H1 (cell line): Measurements from ENCODE around the gene ITPKC. TPM values are rescaled to one million over a fixed set of nuclear protein-coding genes. Genes with fewer than 3 reads are reported as not detected.

Experiments used
- CTCF ChIA-PET: fragments of 300-600 bp; sonication (Branson Sonifier 250); formaldehyde crosslinking; loops from one replicate; lab custom pipeline; 2021; ENCODE audit not compliant: partially characterized antibody; lab: Charles Lee
- POLR2A ChIA-PET: fragments of 300-600 bp; sonication (Branson Sonifier 250); formaldehyde crosslinking; loops from one replicate; lab custom pipeline; 2021; ENCODE audit warnings: inconsistent platforms; ENCODE audit not compliant: partially characterized antibody; lab: Charles Lee
- DNase-seq, 2 experiments: peaks; one replicate each; pipeline versions ENCODE4 v3.0.0 to v3.0.0-alpha.2; 2010 to 2022; ENCODE audit warnings: low spot score in 2 of 2, low read depth in 1 of 2, mixed read lengths in 1 of 2
- FAIRE-seq: peaks from 2 replicates; lab custom pipeline; 2011; peaks lifted over from hg19 to GRCh38; lab: Jason Lieb, UNC
- H2AFZ ChIP-seq: 2 replicates; pipeline ENCODE4 v1.8.1; 2012; ENCODE audit warnings: low read length, inconsistent platforms
- H2AK5ac ChIP-seq: 2 replicates; pipeline ENCODE4 v1.6.1; 2013; ENCODE audit warnings: low read depth, low read length
- H2BK120ac ChIP-seq: replicated peaks from 2 replicates; pipeline ENCODE3; 2013; ENCODE audit warnings: low read depth, low read length, inconsistent platforms
- H2BK12ac ChIP-seq: 2 replicates; pipeline ENCODE4 v1.6.1; 2013; ENCODE audit warnings: low read depth, low read length
- H2BK15ac ChIP-seq: 2 replicates; pipeline ENCODE4 v1.6.1; 2013; ENCODE audit warnings: low read length
- H2BK20ac ChIP-seq: 2 replicates; pipeline ENCODE4 v1.6.1; 2013; ENCODE audit warnings: low read length
- H2BK5ac ChIP-seq: 2 replicates; pipeline ENCODE4 v1.6.1; 2013; ENCODE audit warnings: low read depth, low read length
- H3K14ac ChIP-seq: 2 replicates; pipeline ENCODE4 v1.6.1; 2013; ENCODE audit warnings: inconsistent platforms; ENCODE audit not compliant: insufficient read length
- H3K18ac ChIP-seq: 2 replicates; pipeline ENCODE4 v1.6.1; 2013; ENCODE audit warnings: low read length; ENCODE audit errors: extremely low read depth
- H3K23ac ChIP-seq: 2 replicates; pipeline ENCODE4 v1.6.1; 2013; ENCODE audit warnings: inconsistent platforms; ENCODE audit not compliant: insufficient read length
- H3K23me2 ChIP-seq: 2 replicates; pipeline ENCODE4 v1.6.1; 2013; ENCODE audit warnings: low read depth, low read length
- H3K27ac ChIP-seq: 2 replicates; pipeline ENCODE4 v1.6.1; 2011; ENCODE audit warnings: low read depth, low read length, inconsistent platforms
- H3K27me3 ChIP-seq, 4 experiments: replicated peaks in 1 of 4; 1 replicate in 1 of 4; 2 replicates in 3 of 4; pipeline versions ENCODE4 v1.6.1 to v1.8.1; 2011 to 2013; ENCODE audit warnings: low read length in 3 of 4, mild to moderate bottlenecking in 3 of 4, inconsistent platforms in 2 of 4, mixed read lengths in 2 of 4, moderate library complexity in 1 of 4; ENCODE audit not compliant: control insufficient read depth in 3 of 4, insufficient read depth in 3 of 4; ENCODE audit errors: extremely low read depth in 1 of 4
- H3K36me3 ChIP-seq, 4 experiments: 2 replicates each; pipeline versions ENCODE4 v1.6.1 to v1.8.1; 2011 to 2013; ENCODE audit warnings: mild to moderate bottlenecking in 4 of 4, low read length in 3 of 4, moderate library complexity in 2 of 4, control low read depth in 1 of 4, inconsistent platforms in 1 of 4; ENCODE audit not compliant: insufficient read depth in 4 of 4, control insufficient read depth in 2 of 4
- H3K4ac ChIP-seq: replicated peaks from 2 replicates; pipeline ENCODE3; 2013; ENCODE audit warnings: low read length, low read depth, mixed read lengths, inconsistent platforms; ENCODE audit not compliant: insufficient read length
- H3K4me1 ChIP-seq, 4 experiments: replicated peaks in 1 of 4; 1 replicate in 1 of 4; 2 replicates in 3 of 4; pipeline versions ENCODE4 v1.6.1 to v1.8.1; 2011 to 2013; ENCODE audit warnings: low read length in 3 of 4, inconsistent platforms in 2 of 4, mixed read lengths in 1 of 4; ENCODE audit not compliant: insufficient read depth in 4 of 4, control insufficient read depth in 3 of 4
- H3K4me2 ChIP-seq, 2 experiments: 2 replicates each; pipeline versions ENCODE4 v1.6.1 to v1.8.1; 2011 to 2013; ENCODE audit warnings: low read depth in 2 of 2, low read length in 2 of 2, control low read depth in 1 of 2, inconsistent platforms in 1 of 2, mild to moderate bottlenecking in 1 of 2; ENCODE audit not compliant: insufficient read depth in 1 of 2
- H3K4me3 ChIP-seq, 4 experiments: fragments of 200-600, 300-600 bp in 1 of 4; sonication (generic), shearing (Covaris generic), sonication (Bioruptor Twin) in 1 of 4; 2 replicates each; pipeline versions ENCODE4 v1.5.1 to v1.8.1; 2011 to 2016; ENCODE audit warnings: low read length in 4 of 4, low read depth in 3 of 4, control low read depth in 2 of 4, inconsistent platforms in 2 of 4, mild to moderate bottlenecking in 2 of 4, mixed read lengths in 1 of 4, moderate library complexity in 1 of 4; ENCODE audit not compliant: insufficient read depth in 2 of 4; ENCODE audit errors: extremely low read depth in 1 of 4
- H3K56ac ChIP-seq: replicated peaks from 2 replicates; pipeline ENCODE3; 2013; ENCODE audit warnings: low read depth, mild to moderate bottlenecking, mixed read lengths, low read length, inconsistent platforms; ENCODE audit not compliant: insufficient read length
- H3K79me1 ChIP-seq: 2 replicates; pipeline ENCODE4 v1.6.1; 2013; ENCODE audit warnings: low read depth, low read length, control low read depth
- H3K79me2 ChIP-seq, 2 experiments: 2 replicates each; pipeline versions ENCODE4 v1.6.1 to v1.8.1; 2012 to 2013; ENCODE audit warnings: low read length in 2 of 2, mild to moderate bottlenecking in 2 of 2, inconsistent platforms in 1 of 2; ENCODE audit not compliant: insufficient read depth in 2 of 2, control insufficient read depth in 1 of 2
- H3K9ac ChIP-seq, 4 experiments: replicated peaks in 1 of 4; 1 replicate in 1 of 4; 2 replicates in 3 of 4; pipeline versions ENCODE4 v1.6.1 to v1.8.1; 2011 to 2013; ENCODE audit warnings: low read depth in 3 of 4, low read length in 3 of 4, control low read depth in 2 of 4, mild to moderate bottlenecking in 2 of 4, moderate library complexity in 2 of 4, inconsistent platforms in 1 of 4; ENCODE audit errors: extremely low read depth in 1 of 4
- H3K9me3 ChIP-seq, 2 experiments: 2 replicates each; pipeline versions ENCODE4 v1.6.1 to v1.8.1; 2012 to 2013; ENCODE audit warnings: mild to moderate bottlenecking in 2 of 2, moderate library complexity in 2 of 2, control low read depth in 1 of 2, inconsistent platforms in 1 of 2, low read depth in 1 of 2, low read length in 1 of 2, mixed read lengths in 1 of 2; ENCODE audit not compliant: insufficient read depth in 2 of 2
- H4K20me1 ChIP-seq, 2 experiments: replicated peaks in 1 of 2; 2 replicates each; pipeline versions ENCODE3 to v1.8.1; 2011 to 2013; ENCODE audit warnings: inconsistent platforms in 2 of 2, low read length in 2 of 2, mild to moderate bottlenecking in 1 of 2; ENCODE audit not compliant: insufficient read depth in 2 of 2, control insufficient read depth in 1 of 2
- H4K5ac ChIP-seq: 2 replicates; pipeline ENCODE4 v1.6.1; 2013; ENCODE audit warnings: low read length, low read depth, mixed read lengths, inconsistent platforms; ENCODE audit not compliant: insufficient read length
- H4K8ac ChIP-seq: 2 replicates; pipeline ENCODE4 v1.8.0; 2013; ENCODE audit warnings: mild to moderate bottlenecking, moderate library complexity, low read length, inconsistent platforms; ENCODE audit not compliant: insufficient read depth; ENCODE audit errors: extremely low read depth
- H4K91ac ChIP-seq: replicated peaks from 2 replicates; pipeline ENCODE3; 2013; ENCODE audit warnings: low read length, mixed read lengths, inconsistent platforms; ENCODE audit not compliant: insufficient read length
- CBX8 ChIP-seq: fragments of 300-800, 300-1000 bp; sonication (generic); IDR thresholded peaks from 2 replicates; pipeline ENCODE4 v1.7.1; 2016; ENCODE audit warnings: low read depth, low read length, borderline replicate concordance
- EZH2 ChIP-seq: fragments of 200-600 bp; sonication (generic); IDR thresholded peaks from 2 replicates; pipeline ENCODE4 v1.7.1; 2012; ENCODE audit warnings: low read depth, mild to moderate bottlenecking, moderate library complexity, low read length, inconsistent platforms; ENCODE audit not compliant: severe bottlenecking
- FOSL1 ChIP-seq: IDR thresholded peaks from 2 replicates; pipeline ENCODE4 v1.6.1; 2011; ENCODE audit warnings: mild to moderate bottlenecking, low read depth, low read length, moderate library complexity; ENCODE audit not compliant: insufficient read depth
- GTF2F1 ChIP-seq: IDR thresholded peaks from 2 replicates; pipeline ENCODE4 v1.6.1; 2012; ENCODE audit warnings: low read depth, low read length, improper control_type of control experiment, borderline replicate concordance
- KDM4A ChIP-seq: IDR thresholded peaks from one replicate; pipeline ENCODE4 v1.7.1; 2012; ENCODE audit warnings: low read depth, mild to moderate bottlenecking, moderate library complexity, low read length, inconsistent platforms; ENCODE audit not compliant: severe bottlenecking
- MAFK ChIP-seq: IDR thresholded peaks from 2 replicates; pipeline ENCODE4 v1.6.1; 2012; ENCODE audit warnings: low read depth, mild to moderate bottlenecking, improper control_type of control experiment, low read length
- POLR2A ChIP-seq, 2 experiments: IDR thresholded peaks; 1 replicate in 1 of 2; 2 replicates in 1 of 2; pipeline ENCODE4 v1.6.1; 2011; ENCODE audit warnings: low read depth in 2 of 2, low read length in 2 of 2, mild to moderate bottlenecking in 2 of 2; ENCODE audit errors: control extremely low read depth in 1 of 2
- RAD21 ChIP-seq, 2 experiments: IDR thresholded peaks in 1 of 2; conservative IDR thresholded peaks in 1 of 2; 2 replicates each; pipeline ENCODE4 v1.6.1; 2011; ENCODE audit warnings: low read depth in 2 of 2, low read length in 2 of 2, improper control_type of control experiment in 1 of 2, inconsistent platforms in 1 of 2, mild to moderate bottlenecking in 1 of 2, moderate library complexity in 1 of 2
- SIN3A ChIP-seq, 2 experiments: IDR thresholded peaks in 1 of 2; conservative IDR thresholded peaks in 1 of 2; 2 replicates each; pipeline ENCODE4 v1.6.1; 2011 to 2012; ENCODE audit warnings: low read length in 2 of 2, improper control_type of control experiment in 1 of 2, low read depth in 1 of 2, mild to moderate bottlenecking in 1 of 2
- SIX5 ChIP-seq: IDR thresholded peaks from 2 replicates; pipeline ENCODE4 v1.6.1; 2011; ENCODE audit warnings: mild to moderate bottlenecking, low read depth, low read length
- SP1 ChIP-seq: IDR thresholded peaks from 2 replicates; pipeline ENCODE4 v1.6.1; 2011; ENCODE audit warnings: low read depth, low read length
- SRF ChIP-seq: IDR thresholded peaks from 2 replicates; pipeline ENCODE4 v1.6.1; 2011; ENCODE audit warnings: mild to moderate bottlenecking, low read depth, low read length, moderate library complexity
- TAF7 ChIP-seq: optimal IDR thresholded peaks from 2 replicates; pipeline ENCODE3; 2011; ENCODE audit warnings: low read depth, mild to moderate bottlenecking, inconsistent platforms, low read length, moderate library complexity, borderline replicate concordance
- WGBS, 2 experiments: shearing (Covaris generic) in 1 of 2; methylation state at CpG; one replicate each; pipeline versions ENCODE4 v1.1.6 to v1.1.7; 2013 to 2015; ENCODE audit warnings: low lambda C conversion rate in 2 of 2, mixed read lengths in 2 of 2, inconsistent platforms in 1 of 2, low coverage in 1 of 2, missing lambda C conversion rate in 1 of 2; ENCODE audit not compliant: insufficient replicate concordance in 2 of 2, insufficient coverage in 1 of 2, insufficient read length in 1 of 2; ENCODE audit errors: extremely low coverage in 1 of 2, missing lambda C conversion rate in 1 of 2; 5-methylcytosine and 5-hydroxymethylcytosine counted together
- polyA plus RNA-seq, 7 experiments: library from polyadenylated mRNA; depleted of rRNA in 3 of 7; stranded (reverse) in 5 of 7; unstranded in 2 of 7; fragments of >200 nt in 5 of 7; fragments of 200-250 nt in 2 of 7; gene quantifications; 1 replicate in 5 of 7; 2 replicates in 1 of 7; 4 replicates in 1 of 7; pipeline versions ENCODE4 v1.2.1 to v1.2.3, GENCODE V29; 2011 to 2013; ENCODE audit warnings: missing spikeins in 2 of 7, mixed read lengths in 2 of 7
- total RNA-seq: library from RNA; stranded (reverse); fragmentation: NEBNext Ultra II Directional; extraction: Animal tissue kit (Norgen Biotek cat#: 25700); gene quantifications from 2 replicates; pipeline ENCODE4 v1.2.1, GENCODE V29; 2021

ITPKC gene
- total and polyA plus RNA-seq, 2 of the 8 experiments (the other 6 are each of a cell fraction or from before 2014, with no cell fraction given), result 5.2 to 8.9 TPM

DNA sequence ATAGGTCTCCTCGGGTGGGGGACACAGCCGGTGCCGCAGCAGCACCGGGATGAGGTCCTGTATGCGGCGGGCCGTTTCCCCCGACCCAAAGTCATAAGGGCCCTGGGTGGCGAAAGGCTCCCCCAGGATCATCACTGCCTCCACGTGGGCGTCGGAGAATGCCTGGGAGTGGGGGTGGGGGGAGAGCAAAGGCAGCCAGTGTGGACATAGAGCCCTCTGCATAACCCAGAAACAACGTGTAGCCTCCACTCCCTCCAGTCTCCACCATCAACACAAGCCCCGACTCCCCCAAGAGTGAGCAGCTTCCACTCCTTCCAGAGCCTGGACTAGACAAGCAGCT lies 24.7 kb upstream of the ITPKC start:
- TF ChIP-seq MAFK (no peak), EZH2 (no peak), KDM4A (no peak), TAF7 (no peak), POLR2A (IDR thresholded peaks at IDR 0.05; ENCODE audit: control extremely low read depth in 1 of 2, low read depth in 2 of 2, low read length in 2 of 2) (no peak), CBX8 (no peak), GTF2F1 (no peak), SIN3A (conservative IDR thresholded peaks at IDR 0.05 in 1 of 2, IDR thresholded peaks at IDR 0.05 in 1 of 2; ENCODE audit: low read depth in 1 of 2, low read length in 2 of 2) (no peak), SP1 (no peak), FOSL1 (no peak), SRF (no peak), RAD21 (IDR thresholded peaks at IDR 0.05 in 1 of 2, conservative IDR thresholded peaks at IDR 0.05 in 1 of 2; ENCODE audit: low read depth in 2 of 2, low read length in 2 of 2) (no peak), SIX5 (no peak)
- H4K5ac ChIP-seq, result no peak overlapping the region
- peaks cover 3 to 16% of the 10 kb centered on the region in 2 experiments for H4K20me1 ChIP-seq
- H2BK12ac ChIP-seq, result 0 out of 2 replicates have a peak overlapping the region, but pooled peaks have one; percentile 75
- H3K9me3 ChIP-seq, result no peaks in the 10 kb centered on the region
- ChIA-PET POLR2A (interaction anchor here (0.5 to 3.0 kb wide), 12 partner anchors 10 to 447 kb away, joined by 3 to 24 read pairs (median 4); partner anchors contain the start of genes ACTMAP, COQ8B, EGLN2 and ITPKC), CTCF (interaction anchor here (1.0 to 3.2 kb wide), 3 partner anchors 10 to 18 kb away, joined by 3 to 15 read pairs (median 4); no protein-coding TSS in a partner anchor)
- H2BK5ac ChIP-seq, result no peak overlapping the region
- no peak for DNase-seq
- H2AFZ ChIP-seq, result no peak overlapping the region
- no peak for FAIRE-seq
- H3K4ac ChIP-seq, result peak overlapping the region; percentile 38
- H3K79me2 ChIP-seq, result peaks cover 0 to 21% of the 10 kb centered on the region in 2 experiments; a peak in 3 of 4 replicates
- no peak overlapping the region for H3K56ac ChIP-seq
- no peak overlapping the region for H3K18ac ChIP-seq
- no peak overlapping the region for H3K9ac ChIP-seq
- 91% methylated on average over 14 of the region's 14 CpGs; no CpG with 5 or more reads in 1 of the 2 experiments for WGBS, 2 experiments
- no peaks in the 10 kb centered on the region for H3K27me3 ChIP-seq
- H2BK120ac ChIP-seq, result no peak overlapping the region
- peaks cover 0 to 25% (median 15%) of the 10 kb centered on the region in 4 experiments; a peak in 6 of 7 replicates for H3K4me1 ChIP-seq
- peaks cover 10% of the 10 kb centered on the region for H3K79me1 ChIP-seq
- H4K8ac ChIP-seq, result peak overlapping the region; percentile 86
- no peak overlapping the region for H2AK5ac ChIP-seq
- H2BK15ac ChIP-seq, result no peak overlapping the region
- peaks cover 13% of the 10 kb centered on the region for H3K23me2 ChIP-seq
- no peak overlapping the region for H3K4me2 ChIP-seq
- no peak overlapping the region for H3K27ac ChIP-seq
- H3K23ac ChIP-seq, result no peak overlapping the region
- H3K4me3 ChIP-seq, result no peak overlapping the region
- H4K91ac ChIP-seq, result no peak overlapping the region
- no peak overlapping the region for H3K14ac ChIP-seq
- peaks cover 0 to 14% (median 8%) of the 10 kb centered on the region in 4 experiments; a peak in 5 of 8 replicates for H3K36me3 ChIP-seq
- no peak overlapping the region for H2BK20ac ChIP-seq
